ENCODE measurements around the gene APLN.

APLN gene

DNA sequence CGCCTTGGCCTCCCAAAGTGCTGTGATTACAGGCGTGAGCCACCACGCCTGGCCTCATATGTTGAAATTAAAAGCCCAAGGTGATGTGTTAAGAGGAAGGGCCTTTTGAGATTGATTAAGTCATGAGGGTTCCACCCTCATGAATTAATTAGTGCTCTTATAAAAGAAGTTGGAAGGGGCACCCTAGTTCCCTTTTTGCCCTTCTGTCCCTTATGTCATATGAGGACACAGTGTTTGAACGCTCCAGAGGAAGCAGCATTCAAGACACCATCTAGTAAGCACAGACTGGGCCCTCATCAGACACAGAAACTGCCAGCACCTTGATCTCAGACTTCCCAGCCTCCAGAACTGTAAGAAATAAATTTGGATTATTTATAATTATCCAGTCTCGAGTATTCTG, 5.1 kb upstream of the APLN start:
- DNase-seq = no peak

DNA sequence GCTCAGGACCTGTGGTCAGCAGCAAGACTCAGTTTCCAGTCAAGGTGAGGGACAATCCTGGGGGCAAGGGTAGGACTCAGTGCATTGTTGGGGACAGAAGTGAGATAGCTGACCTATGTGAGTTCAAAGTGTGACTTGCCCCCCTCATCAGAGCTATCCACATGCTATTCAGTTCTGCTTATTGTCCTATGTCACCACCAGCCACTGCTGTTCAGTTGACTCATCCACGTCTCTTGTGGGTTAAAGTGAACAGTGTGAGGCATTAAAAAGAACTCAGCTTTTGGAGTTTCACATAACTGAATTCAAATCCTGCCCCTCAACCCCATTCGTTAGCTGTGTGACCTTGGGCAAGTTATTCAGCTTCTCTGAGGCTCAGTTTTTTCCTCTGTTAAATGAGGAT, 4.4 kb upstream of the APLN start:
- DNase-seq = no peak

DNA sequence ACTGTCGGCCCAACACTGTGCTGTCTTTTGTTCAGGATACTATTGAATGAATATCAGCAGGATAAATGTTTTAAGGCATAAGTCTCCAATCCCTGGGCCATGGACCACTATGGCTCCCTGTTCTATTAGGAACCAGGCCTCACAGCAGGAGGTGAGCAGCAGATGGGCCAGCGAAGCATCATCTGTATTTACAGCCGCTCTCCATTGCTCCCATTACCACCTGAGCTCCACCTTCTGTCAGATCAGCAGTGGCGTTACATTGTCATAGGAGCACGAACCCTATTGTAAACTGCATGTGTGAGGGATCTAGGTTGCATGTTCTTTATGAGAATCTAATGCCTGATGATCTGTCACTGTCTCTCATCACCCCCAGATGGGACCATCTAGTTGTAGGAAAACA, 3.7 kb upstream of the APLN start:
- no peak for DNase-seq

DNA sequence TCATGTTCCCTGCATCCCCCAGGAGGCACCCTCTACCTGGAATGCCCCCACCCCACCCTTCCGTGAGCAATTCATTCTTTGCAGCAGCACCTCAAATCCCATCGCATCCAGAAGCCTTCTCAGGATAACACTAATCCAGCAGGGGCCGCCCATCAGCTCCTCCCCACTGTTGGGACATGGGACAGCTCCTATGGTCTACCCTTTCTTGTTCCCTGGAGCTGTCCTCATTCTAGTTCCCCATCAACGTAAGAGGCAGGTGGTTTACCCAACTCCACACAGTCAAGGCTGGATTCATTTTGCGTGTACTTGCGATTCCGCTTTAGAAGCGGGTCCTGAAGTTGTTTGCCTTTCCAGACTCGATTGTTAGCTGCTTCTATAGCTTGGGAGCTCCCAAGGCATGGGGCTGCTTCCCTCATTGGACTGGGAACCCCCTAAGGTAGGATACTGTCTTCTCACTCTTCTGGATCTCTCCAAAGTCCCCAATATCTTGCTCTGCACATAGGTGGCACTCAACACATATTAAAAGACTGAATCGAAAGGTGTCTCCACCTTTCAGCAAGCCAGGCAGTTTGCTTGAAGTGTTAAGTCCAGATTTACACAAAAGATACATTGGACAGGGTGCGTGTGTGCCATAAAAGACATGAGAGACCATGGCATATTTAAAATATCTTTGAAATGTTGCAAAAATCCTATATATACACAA, 942 bp upstream of the APLN start:
- DNase-seq = peak; percentile 71

DNA sequence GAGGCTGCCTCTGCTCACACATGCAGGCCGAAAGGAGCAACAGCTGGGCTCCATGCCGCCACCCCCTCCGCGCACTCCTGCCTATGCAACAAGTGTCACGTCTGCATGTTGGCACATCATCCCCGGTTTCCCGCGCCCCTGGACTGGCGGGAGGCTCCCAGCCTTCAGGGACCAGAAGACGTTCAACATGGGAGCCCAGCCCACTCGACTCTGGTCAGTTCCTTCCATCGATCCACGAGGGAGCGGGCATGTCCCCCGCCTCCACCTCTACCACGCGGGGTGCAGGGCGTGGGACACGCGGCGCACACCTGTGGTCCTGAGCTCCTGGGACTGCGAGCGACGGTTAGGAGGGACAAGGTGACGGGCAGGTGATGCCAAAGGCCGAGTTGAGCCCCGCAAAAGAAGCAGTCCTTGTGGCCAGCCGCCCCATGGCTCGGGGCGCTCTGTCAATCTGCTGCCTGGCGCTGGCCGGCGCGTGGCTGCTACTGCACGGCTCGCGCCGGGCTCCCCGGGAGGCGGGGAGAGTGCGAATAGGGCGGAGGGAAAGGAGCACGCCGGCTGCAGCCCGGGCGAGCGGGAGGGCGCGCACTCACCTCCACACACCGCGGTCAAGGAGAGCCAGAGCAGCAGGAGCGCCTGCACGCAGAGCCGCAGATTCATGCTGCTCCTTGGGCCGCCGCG, 645 bp downstream of the APLN start:
- DNase-seq = peak; percentile 79

DNA sequence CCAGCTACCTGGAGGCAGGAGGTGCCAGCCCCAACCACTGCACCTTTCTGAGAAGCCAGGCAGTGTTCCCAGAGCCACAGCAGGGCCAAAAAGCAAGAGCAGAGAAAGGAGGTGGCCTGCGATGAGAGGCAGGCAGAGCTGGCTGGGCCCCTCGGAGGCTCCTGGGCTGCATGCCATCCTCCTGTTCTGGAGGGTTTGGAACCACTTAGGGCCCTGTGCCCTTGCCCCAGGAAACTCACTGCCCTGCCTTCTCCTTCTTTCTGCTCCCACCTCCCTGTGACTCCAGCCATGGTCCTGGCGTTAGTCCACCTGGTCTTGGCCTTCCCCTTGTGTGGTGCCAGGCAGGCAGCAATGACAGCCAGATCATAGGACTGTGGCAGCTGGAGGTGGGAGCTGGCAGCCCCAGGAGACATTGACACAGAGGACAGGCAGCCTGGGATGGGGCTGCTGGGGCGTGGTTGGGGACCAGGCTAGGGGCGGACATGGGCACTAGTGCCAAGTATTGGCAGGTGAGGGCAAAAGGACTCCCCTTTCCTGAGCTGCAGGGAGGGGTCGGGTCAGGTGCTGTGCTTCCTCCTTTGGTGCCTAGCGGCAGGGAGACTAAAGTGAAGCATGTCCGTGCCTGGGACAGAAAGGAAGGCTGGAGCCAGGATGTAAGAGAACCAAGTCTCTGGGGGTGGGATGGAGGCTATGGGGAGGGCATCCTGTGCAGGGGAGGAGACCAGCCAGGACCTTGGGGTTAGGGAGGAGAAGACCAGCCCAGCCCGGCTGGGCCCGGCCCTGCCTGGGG, 1.4 kb downstream of the APLN start:
- DNase-seq = no peak

DNA sequence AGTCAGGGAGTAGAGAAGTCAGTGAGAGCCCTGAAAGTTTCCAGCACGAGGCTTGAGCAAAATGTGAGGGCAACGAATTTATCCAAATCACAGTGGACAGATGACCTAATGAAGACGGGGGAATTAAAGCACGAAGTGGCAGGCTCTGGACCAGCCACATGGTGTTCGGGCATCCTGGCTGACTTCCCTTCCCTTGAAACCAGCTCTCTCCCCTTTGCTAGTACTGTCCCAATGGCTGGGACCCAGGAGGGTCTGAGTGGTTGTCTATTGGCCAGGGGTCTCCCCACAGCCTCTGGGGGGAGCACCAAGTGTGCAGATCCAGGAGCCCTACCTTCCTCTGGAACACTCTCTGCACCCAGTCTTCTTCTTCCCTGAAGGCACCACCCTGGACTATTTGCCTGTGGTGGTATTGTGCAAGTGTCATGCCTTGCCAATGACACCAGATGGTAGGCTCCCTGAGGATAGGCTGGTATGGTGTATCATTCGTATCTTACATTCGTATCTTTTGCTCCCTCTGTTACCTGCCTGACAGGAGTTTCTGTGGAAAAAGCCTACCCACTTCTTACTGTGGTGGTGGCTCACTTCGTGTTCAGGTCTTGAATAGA, 2.1 kb downstream of the APLN start:
- DNase-seq = no peak

DNA sequence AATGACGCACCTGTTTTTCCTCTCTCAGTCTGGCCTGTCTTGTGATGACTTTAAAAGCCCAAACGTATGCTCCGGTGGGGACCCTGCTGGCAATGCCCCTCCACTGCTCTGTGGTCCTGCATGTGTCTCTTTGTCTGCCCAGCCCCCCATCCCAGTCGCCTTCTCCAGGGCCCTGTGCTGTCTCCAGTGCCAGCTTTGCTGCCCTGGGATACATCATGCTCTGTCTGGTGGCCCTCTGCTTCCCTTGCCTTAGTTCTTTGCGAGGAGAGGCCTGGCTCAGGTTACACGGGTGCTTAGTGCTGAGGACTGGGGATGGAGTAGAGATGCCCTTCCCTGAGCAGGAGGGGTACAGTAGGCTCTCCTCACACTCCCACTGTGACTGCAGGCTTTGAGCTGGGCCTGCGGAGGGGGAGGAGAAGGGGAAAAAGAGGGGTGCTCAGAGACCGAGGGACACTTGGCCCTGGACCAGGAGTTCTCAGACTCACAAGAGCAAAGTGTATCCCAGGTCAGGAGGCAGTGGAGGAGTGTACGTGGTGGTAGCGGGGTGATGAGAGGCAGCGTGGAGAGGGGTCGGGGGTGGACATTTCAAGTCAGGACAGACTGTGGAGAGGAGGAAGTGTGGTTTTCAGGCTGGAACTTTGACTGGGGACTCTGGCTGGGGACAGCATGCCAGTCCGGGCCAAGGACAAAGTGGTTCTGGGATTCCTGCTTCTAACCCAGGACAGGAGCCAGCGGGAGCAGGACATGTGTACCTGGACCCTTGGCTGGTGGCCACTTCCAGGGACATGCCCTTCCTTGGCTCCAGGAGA, 2.8 kb downstream of the APLN start:
- no peak for DNase-seq

DNA sequence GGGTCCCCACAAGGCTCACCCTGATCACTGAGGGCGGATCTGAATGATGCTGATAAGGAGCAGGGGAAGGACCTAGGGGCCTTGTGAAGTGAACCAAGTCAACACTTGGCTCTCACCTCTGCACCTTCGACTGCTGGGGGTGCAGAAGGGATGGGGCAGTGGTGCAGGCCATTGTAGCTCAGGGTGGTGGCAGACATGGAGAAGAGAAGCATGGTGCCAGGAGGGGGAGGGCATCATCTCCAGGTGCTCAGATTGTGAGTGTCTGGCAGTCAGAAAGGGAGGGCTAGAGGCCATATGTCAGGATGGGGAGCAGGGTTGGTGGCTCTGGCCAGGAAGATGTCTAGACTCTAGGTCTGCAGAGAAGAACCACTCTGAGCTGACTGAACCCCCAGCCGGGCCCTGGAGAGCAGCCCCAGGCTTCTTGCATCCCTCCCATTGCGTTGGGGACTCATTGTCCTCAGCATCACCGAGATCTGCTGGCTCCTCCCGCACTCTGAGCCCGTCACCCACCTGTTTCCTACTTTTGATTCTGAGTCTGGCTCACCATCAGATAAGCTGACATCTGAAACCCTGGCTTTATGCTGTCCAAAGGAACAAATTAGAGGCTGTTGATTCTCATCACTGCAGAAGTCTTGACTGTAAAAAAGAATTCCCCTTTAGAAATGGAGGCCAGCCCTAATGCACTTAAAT, 3.8 kb downstream of the APLN start:
- no peak for DNase-seq

DNA sequence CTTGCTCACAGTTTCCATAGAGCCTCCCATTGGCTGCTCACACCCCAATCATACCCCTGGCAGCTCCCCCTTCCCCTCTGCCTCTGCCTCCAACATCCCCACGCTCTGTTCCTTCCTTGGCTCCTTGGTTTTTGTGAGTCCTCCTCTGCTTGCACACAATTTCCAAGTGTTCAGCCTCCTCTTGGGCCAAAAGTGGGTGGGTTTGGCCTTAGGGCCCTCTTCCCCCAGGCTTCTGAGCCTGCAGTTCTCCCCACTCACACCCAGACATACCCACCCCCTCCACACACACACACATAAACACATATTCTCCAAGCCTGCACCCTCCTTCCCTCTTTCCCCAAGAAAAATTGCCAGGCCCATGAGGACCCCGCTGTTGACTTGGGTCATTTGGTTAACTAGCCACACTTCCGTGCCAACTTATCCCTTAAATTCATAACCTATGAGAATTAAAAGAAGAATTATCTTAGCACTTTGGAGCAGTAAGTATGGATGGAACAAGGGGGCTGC, 4.5 kb downstream of the APLN start:
- no peak for DNase-seq

DNA sequence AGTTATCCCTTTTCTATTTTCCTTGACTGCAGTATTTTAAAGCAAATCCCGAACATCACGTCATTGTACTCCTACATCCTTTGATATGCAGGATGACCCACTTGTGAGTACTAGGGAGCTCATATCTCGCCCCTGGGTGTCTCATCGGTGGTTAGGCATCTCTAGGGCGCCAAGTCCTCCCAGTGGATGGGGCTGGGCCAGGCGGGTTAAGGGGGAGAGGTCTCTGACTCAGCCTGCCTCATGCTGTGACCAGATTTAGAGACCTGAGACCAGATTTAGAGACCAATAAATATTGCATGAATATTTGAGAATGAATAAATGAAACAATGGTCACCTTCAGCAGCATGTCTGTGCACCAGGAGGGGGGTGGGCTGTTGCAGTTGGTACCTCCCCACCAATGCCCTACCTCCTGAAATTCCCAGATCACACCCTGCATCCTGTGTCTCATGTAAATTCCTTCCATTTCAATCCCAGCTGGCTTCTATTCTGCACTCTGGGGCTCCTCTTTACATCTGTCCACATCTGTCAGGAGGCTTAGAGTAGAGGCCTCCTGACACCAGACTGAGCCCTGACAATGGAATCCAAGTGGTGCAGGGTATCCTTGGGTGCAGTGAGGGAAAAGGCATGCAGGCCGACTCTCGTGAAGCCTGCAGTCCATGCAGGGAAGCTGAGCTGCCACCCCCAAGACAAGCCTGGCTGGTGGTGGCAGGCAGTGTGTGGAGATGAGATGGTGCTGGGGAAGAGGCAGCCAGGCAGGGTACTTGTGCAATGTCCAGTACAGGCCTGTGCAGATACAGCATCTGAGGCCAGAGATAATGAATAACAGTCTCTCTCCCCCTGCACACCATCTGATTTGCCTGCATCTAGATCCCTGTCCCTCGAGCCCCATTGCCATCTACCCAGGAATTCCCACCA, 5.2 kb downstream of the APLN start:
- DNase-seq = no peak

DNA sequence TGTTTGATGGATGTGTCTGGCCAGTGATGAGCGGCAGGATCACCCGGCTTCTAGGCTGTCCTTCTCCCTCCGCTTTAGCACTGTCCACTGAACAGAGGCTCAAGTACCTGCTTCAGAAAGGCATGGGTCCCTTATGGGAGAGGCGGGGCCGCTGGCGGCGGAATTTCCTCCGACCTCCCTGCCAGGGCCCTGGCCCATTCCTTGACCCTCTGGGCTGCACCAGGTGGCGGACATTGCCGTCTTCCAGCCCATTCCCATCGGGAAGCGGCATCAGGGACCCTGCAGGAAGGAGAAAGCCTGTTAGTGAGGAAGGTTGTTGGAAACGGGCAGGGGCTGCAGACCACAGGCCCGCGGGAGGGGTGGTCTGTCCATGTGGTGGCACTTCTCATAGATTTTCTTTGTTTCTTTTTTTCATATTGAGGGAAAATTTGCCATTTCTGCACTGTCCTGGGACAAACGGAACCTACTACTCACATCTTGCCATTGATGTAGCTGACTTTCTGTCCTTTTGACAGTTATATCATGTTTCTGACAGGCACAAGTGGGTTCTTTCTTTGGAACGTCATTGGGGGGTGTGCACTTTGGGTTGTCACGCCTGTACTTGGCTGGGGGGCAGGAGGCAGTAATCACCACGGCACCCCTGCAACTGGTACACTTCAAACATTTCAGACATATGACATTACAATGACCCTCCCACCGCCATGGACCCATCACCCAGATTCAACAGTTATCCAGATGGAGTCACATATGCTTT, 6.1 kb downstream of the APLN start:
- no peak for DNase-seq

DNA sequence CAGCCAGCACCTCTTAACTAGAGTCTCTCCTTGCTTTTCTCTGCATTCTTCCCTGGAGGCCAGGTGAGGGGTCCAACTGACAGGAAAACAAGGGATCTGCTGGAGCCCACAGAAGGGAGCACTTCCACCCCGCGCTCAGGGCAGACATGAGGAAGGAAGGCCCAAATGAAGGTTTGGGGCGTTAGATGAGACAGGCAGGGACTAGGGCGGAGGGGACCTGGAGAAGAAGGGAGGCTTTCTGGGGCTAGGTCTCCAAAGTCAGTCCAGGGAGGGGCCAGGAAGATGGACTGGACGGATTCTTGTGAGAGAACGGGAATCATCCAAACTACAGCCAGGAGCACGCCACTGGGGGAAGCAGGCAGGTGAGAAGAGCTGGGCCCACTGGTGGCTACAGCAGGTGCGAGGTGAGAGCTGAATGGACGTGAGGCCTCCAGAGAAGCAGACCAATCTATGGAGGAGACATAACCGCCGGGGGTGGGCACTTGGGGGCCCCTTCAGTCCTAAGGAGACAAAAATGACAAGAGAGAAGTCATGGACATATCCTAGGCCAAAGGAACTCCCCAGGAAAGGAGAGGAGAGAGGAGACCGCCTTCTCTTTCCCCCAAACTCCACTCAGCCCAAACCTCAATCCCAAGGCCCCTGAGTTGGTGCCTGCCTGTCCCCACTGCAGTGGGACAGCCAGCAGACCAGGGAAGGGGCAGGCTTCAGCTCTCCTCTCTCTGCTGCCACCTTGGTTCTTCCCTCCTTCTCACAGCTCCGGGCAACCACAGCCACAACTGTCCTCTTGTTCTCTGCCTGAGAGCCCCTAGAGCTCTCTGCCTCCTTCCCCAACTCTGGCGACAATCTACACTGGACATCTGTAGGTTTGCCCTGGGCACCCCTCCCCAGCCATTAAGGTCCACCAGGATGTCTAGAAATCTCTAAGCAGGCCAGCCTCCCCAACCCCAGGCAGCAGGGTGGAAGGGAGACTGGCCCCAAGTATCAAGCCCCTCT, 7.0 kb downstream of the APLN start:
- DNase-seq = no peak

DNA sequence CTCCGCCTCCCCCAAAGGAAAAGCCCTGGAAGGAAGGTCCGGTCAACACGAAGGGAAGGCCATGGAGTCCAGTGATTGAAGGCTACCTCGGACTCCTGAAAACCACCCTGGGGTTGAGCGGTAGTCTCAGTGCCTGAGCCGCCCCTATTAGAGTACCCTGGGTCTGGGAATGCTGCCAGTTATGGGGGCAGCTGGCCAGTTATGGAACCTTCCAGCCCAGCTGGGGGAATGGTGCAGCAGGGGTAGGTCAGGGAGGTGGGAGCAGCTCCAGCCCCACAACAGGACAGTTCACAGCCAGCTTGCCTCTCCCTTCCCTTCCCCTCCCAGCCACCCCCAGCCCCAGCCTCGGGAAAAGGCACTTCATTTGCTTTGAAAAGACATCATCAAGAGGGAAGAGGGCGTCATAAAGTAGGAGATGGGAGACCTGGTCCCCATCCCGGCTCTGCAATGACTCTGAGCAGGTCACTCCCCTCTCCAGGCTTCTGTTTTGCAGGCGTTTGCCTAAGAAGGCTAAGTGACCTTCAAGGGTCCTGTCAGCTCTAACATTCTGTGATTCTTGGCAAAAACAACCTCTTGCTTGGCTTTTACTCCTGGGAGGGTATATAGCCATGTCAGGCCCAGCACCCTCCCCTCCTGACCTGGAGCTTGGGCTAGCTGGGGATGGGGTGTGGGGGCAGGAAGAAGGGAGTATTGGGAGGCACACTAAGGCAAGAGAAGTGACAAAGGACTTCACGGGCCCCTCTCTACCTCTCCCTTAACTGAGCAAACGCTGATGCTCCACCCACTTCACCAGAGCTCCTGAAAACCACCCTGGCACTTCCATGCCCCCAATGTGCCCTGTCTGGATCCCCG, 8.0 kb downstream of the APLN start:
- DNase-seq = no peak

DNA sequence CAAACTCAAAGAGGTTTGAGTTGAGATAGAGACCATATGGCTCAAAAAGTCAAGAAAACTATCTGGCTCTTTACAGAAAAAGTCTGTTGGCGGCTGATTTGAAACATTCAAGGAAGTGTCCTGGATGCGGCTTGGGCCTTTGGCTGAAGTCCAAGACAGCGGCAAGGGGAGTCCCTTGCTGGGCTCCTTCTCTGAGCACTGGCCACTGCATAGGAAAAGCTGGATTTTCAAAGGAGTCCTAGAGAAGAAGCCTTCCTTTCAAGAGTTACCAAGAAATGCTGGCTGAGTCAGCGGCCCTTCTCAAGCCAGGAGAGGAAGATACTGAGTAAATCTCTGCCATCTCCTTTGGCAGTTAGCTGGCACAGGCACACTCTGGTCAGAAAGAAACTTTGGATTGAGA, 12.1 kb downstream of the APLN start:
- DNase-seq = no peak

DNA sequence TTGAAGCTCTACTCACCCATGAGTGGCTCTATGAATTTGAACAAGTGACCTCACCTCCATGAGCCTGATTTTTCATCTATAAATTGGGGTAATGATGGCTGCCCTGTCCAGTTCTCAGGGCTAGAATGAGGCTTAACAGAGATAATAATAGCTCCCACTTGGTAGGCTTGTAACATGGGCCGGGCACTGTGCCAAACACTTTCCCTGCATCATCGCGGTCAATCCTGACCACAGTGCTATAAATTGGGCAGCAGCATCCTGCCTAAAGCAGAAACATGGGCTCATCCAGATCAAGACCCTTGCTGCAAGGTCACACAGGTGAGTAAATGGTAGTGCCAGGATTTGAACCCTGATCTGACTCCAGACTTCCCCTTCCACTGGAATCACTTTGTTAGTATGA, 12.8 kb downstream of the APLN start:
- no peak for DNase-seq

DNA sequence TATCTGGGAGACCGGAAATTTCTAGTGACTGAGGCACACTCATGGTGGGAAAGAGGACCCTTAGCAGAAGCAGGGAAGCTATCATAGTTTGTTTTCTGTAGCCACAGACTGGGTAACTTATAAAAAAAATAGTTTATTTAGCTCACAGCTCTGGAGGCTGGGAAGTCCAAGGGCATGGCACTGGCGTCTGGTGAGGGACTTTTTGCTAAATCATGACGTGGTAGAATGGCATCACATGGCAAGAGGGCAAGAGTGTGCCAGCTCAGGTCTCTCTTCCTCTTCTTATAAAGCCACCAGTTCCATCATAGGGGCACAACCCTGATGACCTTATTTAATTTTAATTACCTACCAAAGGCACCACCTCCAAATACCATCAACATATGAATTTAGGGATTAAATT, 13.3 kb downstream of the APLN start:
- DNase-seq = no peak

DNA sequence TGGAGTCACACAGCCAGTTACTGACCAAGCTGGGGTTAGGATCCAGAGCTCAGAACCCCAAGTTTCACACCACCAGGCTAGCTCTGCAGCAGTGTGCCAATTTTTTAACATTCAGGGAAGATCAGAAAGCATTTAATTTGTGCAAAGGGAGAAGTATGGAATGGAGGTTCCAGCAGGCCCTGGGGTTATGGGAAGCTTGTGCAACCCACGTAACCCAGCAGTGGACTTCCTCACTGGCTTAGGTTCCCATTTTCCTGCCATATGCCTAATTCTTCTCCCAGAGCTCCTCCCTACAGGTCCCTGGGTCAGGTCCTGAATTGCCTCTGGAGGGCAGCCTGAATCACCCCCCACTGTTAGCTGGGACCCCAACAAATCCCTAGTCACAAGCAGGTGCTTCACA, 14.0 kb downstream of the APLN start:
- no peak for DNase-seq

All from DMS53 (cell line).